ENCODE data around the gene WDR35.
A peak's percentile ranks its signal among the peaks of the same experiment; 100 is the strongest.
"Not testable (repeated sequence)": the region's sequence is repeated elsewhere in the genome, so short reads cannot be mapped to it uniquely, and the experiment has no call there.

The WDR35 gene

DNA sequence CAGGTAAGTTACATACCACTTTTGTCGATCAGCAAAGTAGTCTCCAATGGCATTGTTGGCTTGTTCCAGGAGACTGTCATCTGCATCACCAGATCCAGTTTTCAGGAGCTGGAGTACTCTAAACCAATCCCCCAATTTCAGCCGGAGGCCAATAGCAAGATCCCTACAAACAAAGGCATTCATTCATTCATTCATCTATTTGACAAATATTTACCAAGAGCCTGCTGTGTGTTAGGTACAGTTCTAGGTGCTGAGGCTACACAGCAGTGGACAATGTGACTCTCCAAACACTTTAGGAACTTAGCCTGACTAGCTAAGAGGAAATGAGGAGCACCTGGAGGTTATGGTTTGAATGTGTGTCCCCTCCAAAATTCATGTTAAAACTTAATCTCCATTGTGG, 53.7 kb downstream of the WDR35 start:
- no peaks in the 10 kb centered on the region for H3K9me3 ChIP-seq (ENCODE audit: control insufficient read depth, insufficient read depth, low read length)
- H3K36me3 ChIP-seq (ENCODE audit: control insufficient read depth, insufficient read depth, low read length), result peaks cover 73% of the 10 kb centered on the region
- H3K4me1 ChIP-seq (ENCODE audit: control insufficient read depth, insufficient read depth, low read length), result no peaks in the 10 kb centered on the region
- no peak overlapping the region for H3K4me3 ChIP-seq (ENCODE audit: low read depth, low read length)
- H3K27ac ChIP-seq (ENCODE audit: low read depth, low read length), result no peak overlapping the region
- H3K27me3 ChIP-seq (ENCODE audit: control insufficient read depth, insufficient read depth, low read length), result no peaks in the 10 kb centered on the region
- no peak overlapping the region for H3K9ac ChIP-seq (ENCODE audit: low read depth, low read length)

DNA sequence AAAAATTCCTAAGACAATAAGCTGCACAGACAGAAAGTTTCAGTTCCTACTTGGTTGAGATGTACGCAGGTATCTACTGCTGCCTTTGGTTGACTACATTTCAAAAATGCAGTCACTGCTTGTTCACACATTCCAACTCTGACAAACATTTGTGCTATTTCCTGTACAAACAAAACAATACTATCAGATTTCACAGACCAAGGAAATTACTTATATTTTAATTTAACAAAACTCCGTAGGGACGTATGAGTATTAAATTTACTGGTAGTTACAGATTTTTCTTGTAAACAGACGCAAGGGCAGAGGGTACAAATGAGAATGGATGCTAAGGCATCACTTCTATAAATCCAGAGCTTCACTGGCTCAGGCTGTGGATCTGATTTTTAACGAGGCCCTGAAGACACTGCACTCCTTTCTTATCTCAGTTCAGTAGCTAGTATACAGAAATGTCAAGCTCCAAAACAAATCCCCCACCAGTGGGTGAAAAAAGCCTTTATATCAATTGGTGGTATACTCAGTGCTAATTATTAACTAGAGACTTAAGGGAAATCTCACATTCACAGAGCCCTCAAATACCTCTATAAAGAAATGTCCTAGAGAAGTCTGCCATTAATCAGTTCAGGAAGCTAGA, 56.4 kb downstream of the WDR35 start:
- no peaks in the 10 kb centered on the region for H3K27me3 ChIP-seq (ENCODE audit: control insufficient read depth, insufficient read depth, low read length)
- H3K4me3 ChIP-seq (ENCODE audit: low read depth, low read length), result no peak overlapping the region
- H3K36me3 ChIP-seq (ENCODE audit: control insufficient read depth, insufficient read depth, low read length), result peaks cover 94% of the 10 kb centered on the region
- no peak overlapping the region for H3K9ac ChIP-seq (ENCODE audit: low read depth, low read length)
- no peak overlapping the region for H3K27ac ChIP-seq (ENCODE audit: low read depth, low read length)
- peaks cover 10% of the 10 kb centered on the region for H3K9me3 ChIP-seq (ENCODE audit: control insufficient read depth, insufficient read depth, low read length)
- no peaks in the 10 kb centered on the region for H3K4me1 ChIP-seq (ENCODE audit: control insufficient read depth, insufficient read depth, low read length)

- no peak overlapping the region for H3K27ac ChIP-seq (ENCODE audit: low read depth, low read length)
- H3K9me3 ChIP-seq (ENCODE audit: control insufficient read depth, insufficient read depth, low read length), result peaks cover 12% of the 10 kb centered on the region
These were observed 57.0 kb downstream of the WDR35 start for GRCh38 chr2:19932928-19933327.

DNA sequence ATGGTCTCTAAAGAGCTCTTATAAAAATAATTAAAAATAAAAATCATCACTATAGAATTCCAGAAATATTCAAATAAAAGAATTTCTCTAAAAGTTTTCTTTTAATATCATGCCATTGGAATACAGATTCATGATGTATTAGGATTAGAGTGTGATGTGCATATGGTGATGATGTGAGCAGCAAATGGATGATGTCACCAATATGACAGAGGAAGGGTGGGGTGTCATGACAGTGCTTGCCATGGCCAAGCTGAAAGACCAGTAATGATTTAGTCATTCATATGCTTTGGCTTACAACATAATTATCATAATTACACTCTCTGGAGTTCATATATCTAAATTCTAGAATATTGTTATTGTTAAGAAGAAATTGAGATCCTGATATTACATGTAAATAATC, 60.7 kb downstream of the WDR35 start:
- Histone ChIP-seq H3K36me3 (ENCODE audit: control insufficient read depth, insufficient read depth, low read length) (peaks cover 65% of the 10 kb centered on the region), H3K9me3 (ENCODE audit: control insufficient read depth, insufficient read depth, low read length) (peaks cover 12% of the 10 kb centered on the region), H3K9ac (ENCODE audit: low read depth, low read length) (no peak overlapping the region), H3K27me3 (ENCODE audit: control insufficient read depth, insufficient read depth, low read length) (no peaks in the 10 kb centered on the region), H3K4me3 (ENCODE audit: low read depth, low read length) (no peak overlapping the region), H3K27ac (ENCODE audit: low read depth, low read length) (no peak overlapping the region), H3K4me1 (ENCODE audit: control insufficient read depth, insufficient read depth, low read length) (peaks cover 3% of the 10 kb centered on the region; the same call in 1 of the 2 replicates)

More at GRCh38 chr2:19932928-19933327, 57.0 kb downstream of the WDR35 start:
- no peak overlapping the region for H3K9ac ChIP-seq (ENCODE audit: low read depth, low read length)
- no peak overlapping the region for H3K4me3 ChIP-seq (ENCODE audit: low read depth, low read length)
- no peaks in the 10 kb centered on the region for H3K4me1 ChIP-seq (ENCODE audit: control insufficient read depth, insufficient read depth, low read length)
- H3K36me3 ChIP-seq (ENCODE audit: control insufficient read depth, insufficient read depth, low read length), result peaks cover 92% of the 10 kb centered on the region
- H3K27me3 ChIP-seq (ENCODE audit: control insufficient read depth, insufficient read depth, low read length), result no peaks in the 10 kb centered on the region

GRCh38 chr2:19927816-19928215, 62.1 kb downstream of the WDR35 start:
- H3K27me3 ChIP-seq (ENCODE audit: control insufficient read depth, insufficient read depth, low read length); H3K4me1 ChIP-seq (ENCODE audit: control insufficient read depth, insufficient read depth, low read length); H3K27ac ChIP-seq (ENCODE audit: low read depth, low read length); H3K9ac ChIP-seq (ENCODE audit: low read depth, low read length); H3K4me3 ChIP-seq (ENCODE audit: low read depth, low read length): not testable (repeated sequence)
- peaks cover 12% of the 10 kb centered on the region for H3K9me3 ChIP-seq (ENCODE audit: control insufficient read depth, insufficient read depth, low read length)
- H3K36me3 ChIP-seq (ENCODE audit: control insufficient read depth, insufficient read depth, low read length), result peaks cover 53% of the 10 kb centered on the region

DNA sequence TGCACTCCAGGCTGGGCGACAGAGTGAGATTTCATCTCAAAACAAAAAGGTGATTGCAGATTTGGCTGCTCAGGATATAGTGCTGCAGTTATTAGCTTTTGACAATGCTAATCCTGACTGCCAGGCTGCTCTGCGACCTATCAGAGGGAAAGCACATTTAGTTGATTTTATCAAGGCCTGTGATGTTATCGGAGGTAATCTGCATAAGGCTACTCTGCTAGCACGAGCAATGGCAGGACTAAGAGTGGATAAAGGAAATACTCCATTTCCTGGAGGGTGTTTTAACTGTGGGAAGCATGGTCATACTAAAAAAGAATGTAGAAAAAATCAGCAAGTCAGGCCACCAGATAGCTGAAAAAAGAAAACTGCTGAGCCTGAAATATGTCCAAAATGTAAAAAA, 65.4 kb downstream of the WDR35 start:
- H3K4me3 ChIP-seq (ENCODE audit: low read depth, low read length); H3K9ac ChIP-seq (ENCODE audit: low read depth, low read length); H3K27ac ChIP-seq (ENCODE audit: low read depth, low read length); H3K4me1 ChIP-seq (ENCODE audit: control insufficient read depth, insufficient read depth, low read length); H3K27me3 ChIP-seq (ENCODE audit: control insufficient read depth, insufficient read depth, low read length): not testable (repeated sequence)
- Histone ChIP-seq H3K9me3 (ENCODE audit: control insufficient read depth, insufficient read depth, low read length) (peaks cover 11% of the 10 kb centered on the region), H3K36me3 (ENCODE audit: control insufficient read depth, insufficient read depth, low read length) (peaks cover 22% of the 10 kb centered on the region)

- H3K4me3 ChIP-seq (ENCODE audit: low read depth, low read length); H3K4me1 ChIP-seq (ENCODE audit: control insufficient read depth, insufficient read depth, low read length); H3K9me3 ChIP-seq (ENCODE audit: control insufficient read depth, insufficient read depth, low read length); H3K9ac ChIP-seq (ENCODE audit: low read depth, low read length); H3K36me3 ChIP-seq (ENCODE audit: control insufficient read depth, insufficient read depth, low read length); H3K27me3 ChIP-seq (ENCODE audit: control insufficient read depth, insufficient read depth, low read length); H3K27ac ChIP-seq (ENCODE audit: low read depth, low read length): not testable (repeated sequence)
These were observed 67.7 kb downstream of the WDR35 start for GRCh38 chr2:19922188-19922587.

DNA sequence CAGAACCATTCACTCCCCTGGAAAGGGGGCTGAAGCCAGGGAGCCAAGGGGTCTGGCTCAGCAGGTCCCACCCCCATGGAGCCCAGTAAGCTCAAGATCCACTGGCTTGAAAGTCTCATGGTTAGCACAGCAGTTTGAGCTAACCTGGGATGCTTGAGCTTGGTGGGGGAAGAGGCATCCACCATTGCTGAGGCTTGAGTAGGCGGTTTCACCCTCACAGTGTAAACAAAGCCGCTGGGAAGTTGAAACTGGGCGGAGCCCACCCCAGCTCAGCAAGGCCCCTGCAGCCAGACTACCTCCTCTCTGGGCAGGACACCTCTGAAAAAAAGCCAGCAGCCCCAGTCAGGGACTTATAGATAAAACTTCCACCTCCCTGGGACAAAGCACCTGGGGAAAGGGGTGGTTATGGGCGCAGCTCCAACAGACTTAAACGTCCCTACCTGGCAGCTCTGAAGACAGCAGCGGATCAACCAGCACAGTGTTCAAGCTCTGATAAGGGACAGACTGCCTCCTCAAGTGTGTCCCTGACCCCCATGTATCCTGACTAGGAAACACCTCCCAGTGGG, 73.4 kb downstream of the WDR35 start:
- Histone ChIP-seq H3K36me3 (ENCODE audit: control insufficient read depth, insufficient read depth, low read length) (peaks cover 15% of the 10 kb centered on the region), H3K9ac (ENCODE audit: low read depth, low read length) (no peak overlapping the region), H3K4me1 (ENCODE audit: control insufficient read depth, insufficient read depth, low read length) (no peaks in the 10 kb centered on the region), H3K27ac (ENCODE audit: low read depth, low read length) (no peak overlapping the region), H3K27me3 (ENCODE audit: control insufficient read depth, insufficient read depth, low read length) (no peaks in the 10 kb centered on the region), H3K9me3 (ENCODE audit: control insufficient read depth, insufficient read depth, low read length) (no peaks in the 10 kb centered on the region), H3K4me3 (ENCODE audit: low read depth, low read length) (no peak overlapping the region)

- peaks cover 15% of the 10 kb centered on the region for H3K36me3 ChIP-seq (ENCODE audit: control insufficient read depth, insufficient read depth, low read length)
- H3K9ac ChIP-seq (ENCODE audit: low read depth, low read length), result no peak overlapping the region
- H3K4me1 ChIP-seq (ENCODE audit: control insufficient read depth, insufficient read depth, low read length), result no peaks in the 10 kb centered on the region
- no peaks in the 10 kb centered on the region for H3K27me3 ChIP-seq (ENCODE audit: control insufficient read depth, insufficient read depth, low read length)
- H3K4me3 ChIP-seq (ENCODE audit: low read depth, low read length), result no peak overlapping the region
- no peak overlapping the region for H3K27ac ChIP-seq (ENCODE audit: low read depth, low read length)
- H3K9me3 ChIP-seq (ENCODE audit: control insufficient read depth, insufficient read depth, low read length), result no peaks in the 10 kb centered on the region
These were observed 75.5 kb downstream of the WDR35 start for GRCh38 chr2:19914266-19914975.

DNA sequence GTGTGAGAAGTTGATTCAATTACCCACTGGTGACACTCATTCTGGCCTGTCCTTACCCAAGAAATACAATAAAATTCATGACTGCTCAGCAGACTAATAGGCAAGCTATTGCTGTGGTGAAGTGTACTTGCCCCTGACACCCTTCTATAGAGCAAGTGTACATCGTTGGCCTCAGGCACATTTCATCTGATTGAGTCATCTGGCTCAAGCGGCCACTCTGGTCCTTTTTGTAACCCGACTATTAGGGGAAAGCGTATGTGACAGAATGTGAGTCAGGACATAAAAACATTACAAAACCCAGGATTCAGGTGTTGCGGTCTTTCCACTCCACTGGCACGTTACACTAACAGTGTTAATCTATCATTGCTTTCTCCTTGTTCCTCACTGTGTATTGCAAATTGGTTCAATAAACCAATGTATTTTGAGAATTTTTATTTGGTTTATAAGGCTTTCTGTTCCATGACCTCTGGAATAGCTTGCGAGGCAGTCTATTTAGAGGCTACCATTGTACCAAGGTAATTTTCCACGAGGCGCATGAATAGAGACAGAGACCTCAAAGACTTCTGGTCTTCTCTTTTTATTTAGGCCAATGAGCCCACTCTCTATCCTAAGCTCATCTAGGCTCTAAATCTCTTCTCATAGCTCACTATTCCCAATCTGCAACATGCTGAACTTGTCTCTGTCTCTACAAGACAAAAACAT, 77.9 kb downstream of the WDR35 start:
- Histone ChIP-seq H3K4me3 (ENCODE audit: low read depth, low read length) (no peak overlapping the region), H3K4me1 (ENCODE audit: control insufficient read depth, insufficient read depth, low read length) (no peaks in the 10 kb centered on the region), H3K27me3 (ENCODE audit: control insufficient read depth, insufficient read depth, low read length) (no peaks in the 10 kb centered on the region), H3K9ac (ENCODE audit: low read depth, low read length) (no peak overlapping the region), H3K36me3 (ENCODE audit: control insufficient read depth, insufficient read depth, low read length) (peaks cover 15% of the 10 kb centered on the region), H3K27ac (ENCODE audit: low read depth, low read length) (no peak overlapping the region), H3K9me3 (ENCODE audit: control insufficient read depth, insufficient read depth, low read length) (no peaks in the 10 kb centered on the region)

GRCh38 chr2:19902216-19902740, 87.6 kb downstream of the WDR35 start:
- H3K36me3 ChIP-seq (ENCODE audit: control insufficient read depth, insufficient read depth, low read length), result no peaks in the 10 kb centered on the region
- H3K27ac ChIP-seq (ENCODE audit: low read depth, low read length), result peak overlapping the region; percentile 95
- H3K9me3 ChIP-seq (ENCODE audit: control insufficient read depth, insufficient read depth, low read length), result no peaks in the 10 kb centered on the region
- H3K4me1 ChIP-seq (ENCODE audit: control insufficient read depth, insufficient read depth, low read length), result peaks cover 13% of the 10 kb centered on the region
- H3K27me3 ChIP-seq (ENCODE audit: control insufficient read depth, insufficient read depth, low read length), result no peaks in the 10 kb centered on the region
- peak overlapping the region; percentile 88 for H3K4me3 ChIP-seq (ENCODE audit: low read depth, low read length)
- H3K9ac ChIP-seq (ENCODE audit: low read depth, low read length), result peak overlapping the region; percentile 94
